Measurements from ENCODE around the gene CC2D1B. TPM values are rescaled to one million over a fixed set of nuclear protein-coding genes. Genes with fewer than 3 reads are reported as not detected.
"Not testable (repeated sequence)": the region's sequence is repeated elsewhere in the genome, so short reads cannot be mapped to it uniquely, and the experiment has no call there.

CC2D1B gene
- polyA plus RNA-seq, 6 donors from 2014 or later: 3.8 to 9.8 (median 4.5) TPM

GRCh38 chr1:52385376-52385775 lies 19.4 kb upstream of the CC2D1B start:
- Mint-ChIP-seq H3K9me3 (no peaks in the 10 kb centered on the region), H3K4me3 (no peak overlapping the region), H3K36me3 (no peaks in the 10 kb centered on the region), H3K27ac (no peak overlapping the region), H3K27me3 (no peaks in the 10 kb centered on the region), H3K4me1 (no peaks in the 10 kb centered on the region)
- no peak for DNase-seq
- ATAC-seq (ENCODE audit: low read depth in 2 of 2): no peak

- not testable (repeated sequence) for H3K36me3 Mint-ChIP-seq, H3K9me3 Mint-ChIP-seq
These were observed 3.8 kb upstream of the CC2D1B start for GRCh38 chr1:52369851-52370250.

GRCh38 chr1:52368383-52369172 lies 2.6 kb upstream of the CC2D1B start:
- Mint-ChIP-seq H3K4me1 (peaks cover 17 to 31% (median 23%) of the 10 kb centered on the region in 3 donors), H3K27ac (no peak overlapping the region), H3K4me3 (peak overlapping the region; percentile 60 to 80 (median 70)), H3K27me3 (peaks cover 0 to 5% (median 0%) of the 10 kb centered on the region in 3 donors), H3K36me3 (no peaks in the 10 kb centered on the region), H3K9me3 (no peaks in the 10 kb centered on the region)
- no peak for ATAC-seq (ENCODE audit: low read depth in 2 of 2)
- peak; percentile 47 for DNase-seq

More at GRCh38 chr1:52369851-52370250, 3.8 kb upstream of the CC2D1B start:
- not testable (repeated sequence) for H3K27ac Mint-ChIP-seq; H3K27me3 Mint-ChIP-seq; DNase-seq; ATAC-seq (ENCODE audit: low read depth in 2 of 2)
- Mint-ChIP-seq H3K4me3 (peak overlapping the region in 1 of 8 donors; percentile 30), H3K4me1 (peaks cover 13 to 19% (median 14%) of the 10 kb centered on the region in 3 donors)

- DNase-seq (no peak), ATAC-seq (ENCODE audit: low read depth in 2 of 2) (no peak)
- Mint-ChIP-seq H3K4me3 (peak overlapping the region in 7 of 8 donors; percentile 24 to 91 (median 54)), H3K9me3 (no peaks in the 10 kb centered on the region), H3K27ac (peak overlapping the region in 1 of 6 donors; percentile 44), H3K27me3 (peaks cover 0 to 5% (median 0%) of the 10 kb centered on the region in 3 donors), H3K36me3 (no peaks in the 10 kb centered on the region), H3K4me1 (peaks cover 17 to 31% (median 23%) of the 10 kb centered on the region in 3 donors)
These were observed 1.3 kb upstream of the CC2D1B start for GRCh38 chr1:52367272-52367671.

GRCh38 chr1:52366517-52366827 lies 467 bp upstream of the CC2D1B start:
- Mint-ChIP-seq H3K27me3 (peaks cover 0 to 5% (median 0%) of the 10 kb centered on the region in 3 donors), H3K9me3 (no peaks in the 10 kb centered on the region), H3K4me3 (peak overlapping the region; percentile 83 to 96 (median 92)), H3K4me1 (peaks cover 20 to 36% (median 28%) of the 10 kb centered on the region in 3 donors), H3K27ac (peak overlapping the region in 5 of 6 donors; percentile 28 to 97 (median 92)), H3K36me3 (peaks cover 4 to 6% of the 10 kb centered on the region in 2 donors)
- DNase-seq (no peak), ATAC-seq (ENCODE audit: low read depth in 2 of 2) (no peak)

GRCh38 chr1:52365071-52365745 lies 797 bp downstream of the CC2D1B start:
- H3K27me3 Mint-ChIP-seq: peaks cover 0 to 5% (median 0%) of the 10 kb centered on the region in 3 donors
- H3K4me3 Mint-ChIP-seq: peak overlapping the region; percentile 85 to 96 (median 92)
- H3K4me1 Mint-ChIP-seq: peaks cover 21 to 37% (median 31%) of the 10 kb centered on the region in 3 donors
- DNase-seq: no peak
- peaks cover 5 to 12% of the 10 kb centered on the region in 2 donors for H3K36me3 Mint-ChIP-seq
- no peaks in the 10 kb centered on the region for H3K9me3 Mint-ChIP-seq
- peak overlapping the region; percentile 45 to 97 (median 90) for H3K27ac Mint-ChIP-seq
- ATAC-seq (ENCODE audit: low read depth in 2 of 2): no peak

GRCh38 chr1:52364235-52364839 lies 1.7 kb downstream of the CC2D1B start:
- peak overlapping the region in 2 of 6 donors; percentile 0 to 61 for H3K27ac Mint-ChIP-seq
- ATAC-seq (ENCODE audit: low read depth in 2 of 2) (no peak), DNase-seq (no peak)
- H3K4me3 Mint-ChIP-seq: peak overlapping the region; percentile 29 to 96 (median 86)
- peaks cover 0 to 5% (median 0%) of the 10 kb centered on the region in 3 donors for H3K27me3 Mint-ChIP-seq
- H3K9me3 Mint-ChIP-seq: no peaks in the 10 kb centered on the region
- peaks cover 21 to 37% (median 31%) of the 10 kb centered on the region in 3 donors for H3K4me1 Mint-ChIP-seq
- H3K36me3 Mint-ChIP-seq: peaks cover 5 to 12% of the 10 kb centered on the region in 2 donors

GRCh38 chr1:52360595-52360968 lies 5.4 kb downstream of the CC2D1B start:
- Mint-ChIP-seq H3K27ac (no peak overlapping the region), H3K4me3 (no peak overlapping the region), H3K4me1 (peaks cover 18 to 26% (median 24%) of the 10 kb centered on the region in 3 donors), H3K36me3 (peaks cover 16 to 29% of the 10 kb centered on the region in 2 donors), H3K27me3 (no peaks in the 10 kb centered on the region), H3K9me3 (no peaks in the 10 kb centered on the region)
- no peak for ATAC-seq (ENCODE audit: low read depth in 2 of 2)
- DNase-seq: no peak

GRCh38 chr1:52359676-52360594 lies 6.1 kb downstream of the CC2D1B start:
- H3K4me1 Mint-ChIP-seq: peaks cover 15 to 19% (median 18%) of the 10 kb centered on the region in 3 donors
- peaks cover 16 to 35% of the 10 kb centered on the region in 2 donors for H3K36me3 Mint-ChIP-seq
- DNase-seq (no peak), ATAC-seq (ENCODE audit: low read depth in 2 of 2) (no peak)
- H3K27me3 Mint-ChIP-seq: no peaks in the 10 kb centered on the region
- H3K4me3 Mint-ChIP-seq: no peak overlapping the region
- H3K9me3 Mint-ChIP-seq: no peaks in the 10 kb centered on the region
- no peak overlapping the region for H3K27ac Mint-ChIP-seq

- no peak for DNase-seq
- peaks cover 16 to 44% of the 10 kb centered on the region in 2 donors for H3K36me3 Mint-ChIP-seq
- H3K4me1 Mint-ChIP-seq: peaks cover 10 to 12% (median 10%) of the 10 kb centered on the region in 3 donors
- no peaks in the 10 kb centered on the region for H3K27me3 Mint-ChIP-seq
- H3K4me3 Mint-ChIP-seq: peak overlapping the region in 1 of 8 donors; percentile 19
- H3K9me3 Mint-ChIP-seq: no peaks in the 10 kb centered on the region
- H3K27ac Mint-ChIP-seq: peak overlapping the region in 2 of 6 donors; percentile 22 to 44
- ATAC-seq (ENCODE audit: low read depth in 2 of 2): no peak
These were observed 7.0 kb downstream of the CC2D1B start for GRCh38 chr1:52358851-52359497.

- Mint-ChIP-seq H3K4me1 (peaks cover 7 to 15% (median 7%) of the 10 kb centered on the region in 3 donors), H3K9me3 (no peaks in the 10 kb centered on the region), H3K27me3 (no peaks in the 10 kb centered on the region), H3K4me3 (no peak overlapping the region), H3K36me3 (peaks cover 16 to 57% of the 10 kb centered on the region in 2 donors), H3K27ac (peak overlapping the region in 2 of 6 donors; percentile 12 to 39)
- DNase-seq: no peak
- ATAC-seq (ENCODE audit: low read depth in 2 of 2): no peak
These were observed 8.6 kb downstream of the CC2D1B start for GRCh38 chr1:52357397-52357796.

- Mint-ChIP-seq H3K27ac (peak overlapping the region in 2 of 6 donors; percentile 12 to 39), H3K4me3 (no peak overlapping the region)
These were observed 9.1 kb downstream of the CC2D1B start for GRCh38 chr1:52356818-52357355.

More at GRCh38 chr1:52356818-52357355, 9.1 kb downstream of the CC2D1B start:
- Mint-ChIP-seq H3K27me3 (no peaks in the 10 kb centered on the region), H3K9me3 (no peaks in the 10 kb centered on the region), H3K36me3 (peaks cover 15 to 57% of the 10 kb centered on the region in 2 donors), H3K4me1 (peaks cover 6 to 15% (median 7%) of the 10 kb centered on the region in 3 donors)
- ATAC-seq (ENCODE audit: low read depth in 2 of 2): no peak
- DNase-seq: no peak
